Embryonic facial prominence (tissue), 1 donor: ENCODE results near the gene IQGAP1.
"Not testable (repeated sequence)": the region's sequence is repeated elsewhere in the genome, so short reads cannot be mapped to it uniquely, and the experiment has no call there.

Source experiments
- DNase-seq: peaks from one replicate; pipeline ENCODE4 v3.0.0-alpha.2; 2016; ENCODE audit errors: extremely low spot score

IQGAP1 gene

GRCh38 chr15:90376789-90377188, 11.3 kb upstream of the IQGAP1 start:
- no peak for DNase-seq

GRCh38 chr15:90379263-90379662, 8.8 kb upstream of the IQGAP1 start:
- DNase-seq, result no peak

GRCh38 chr15:90381515-90381914, 6.5 kb upstream of the IQGAP1 start:
- no peak for DNase-seq

DNA sequence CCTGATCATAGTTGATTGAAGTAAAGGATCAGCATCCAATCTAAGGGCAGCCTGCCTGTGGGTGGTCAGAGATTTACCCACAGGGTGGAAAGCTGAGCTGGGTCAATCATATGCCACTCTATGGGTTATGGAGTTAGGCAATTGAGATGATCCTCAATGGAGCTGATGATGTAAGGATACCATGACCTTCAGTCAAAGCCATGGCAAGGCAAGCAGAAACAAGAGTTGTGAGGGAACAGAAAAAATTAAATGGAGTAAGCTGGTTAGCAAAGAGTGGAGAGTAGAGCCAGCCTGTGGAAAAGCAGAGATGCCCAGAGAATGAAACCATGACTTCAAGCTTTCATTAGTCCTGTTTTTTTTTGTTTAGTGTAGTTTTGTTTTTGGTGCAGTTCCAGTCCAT, 5.7 kb upstream of the IQGAP1 start:
- no peak for DNase-seq

GRCh38 chr15:90386221-90386620, 1.8 kb upstream of the IQGAP1 start:
- DNase-seq, result no peak

DNA sequence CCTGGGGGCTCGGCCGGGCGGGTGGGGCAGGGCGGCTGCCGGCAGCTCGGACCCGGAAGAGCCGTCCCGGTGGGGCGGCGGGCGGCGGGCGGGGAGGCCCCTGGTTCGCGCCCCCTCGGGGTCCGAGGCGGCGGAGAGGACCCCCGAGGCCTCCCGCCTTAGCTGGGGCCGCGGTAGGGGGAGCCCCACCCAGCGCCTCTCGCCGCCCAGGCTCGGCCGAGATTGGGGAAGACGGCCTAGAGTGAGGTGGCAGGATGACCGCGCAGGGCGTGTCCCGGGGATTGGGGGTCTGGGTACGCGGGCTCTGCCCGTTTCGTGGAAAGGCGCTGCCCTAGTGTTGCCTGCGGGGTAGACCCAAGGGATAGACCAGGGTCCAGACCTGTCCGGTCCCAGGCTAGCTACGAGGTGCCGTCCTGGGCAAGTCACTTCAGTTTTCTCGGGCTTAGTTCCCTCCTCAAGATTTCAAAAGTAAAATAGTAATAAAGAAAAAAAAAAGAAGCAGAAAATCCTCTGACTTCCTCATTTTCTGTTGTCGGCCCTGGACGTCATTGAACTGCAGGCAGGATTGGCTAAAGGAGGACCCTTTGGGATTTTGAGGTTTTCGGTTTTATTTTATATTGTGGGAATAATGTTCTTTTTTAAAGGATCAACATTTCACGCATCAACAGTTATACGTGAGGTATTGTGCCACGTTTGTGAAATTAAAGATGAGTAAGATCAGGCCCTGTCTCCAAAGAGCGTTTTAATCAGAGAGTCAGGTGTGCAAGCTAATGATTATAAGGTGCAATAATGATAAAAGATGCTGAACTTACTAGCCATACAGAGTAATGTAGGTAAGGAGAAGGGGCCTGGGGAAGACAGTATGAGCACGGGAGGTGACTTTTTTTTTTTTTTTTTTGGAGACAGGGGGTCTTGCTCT, 679 bp downstream of the IQGAP1 start:
- no peak for DNase-seq

GRCh38 chr15:90389513-90389912, 1.5 kb downstream of the IQGAP1 start:
- no peak for DNase-seq

GRCh38 chr15:90393040-90393439, 5.0 kb downstream of the IQGAP1 start:
- no peak for DNase-seq

- no peak for DNase-seq
These were observed 6.0 kb downstream of the IQGAP1 start for GRCh38 chr15:90394074-90394473.

GRCh38 chr15:90394748-90395442, 6.9 kb downstream of the IQGAP1 start:
- no peak for DNase-seq

DNA sequence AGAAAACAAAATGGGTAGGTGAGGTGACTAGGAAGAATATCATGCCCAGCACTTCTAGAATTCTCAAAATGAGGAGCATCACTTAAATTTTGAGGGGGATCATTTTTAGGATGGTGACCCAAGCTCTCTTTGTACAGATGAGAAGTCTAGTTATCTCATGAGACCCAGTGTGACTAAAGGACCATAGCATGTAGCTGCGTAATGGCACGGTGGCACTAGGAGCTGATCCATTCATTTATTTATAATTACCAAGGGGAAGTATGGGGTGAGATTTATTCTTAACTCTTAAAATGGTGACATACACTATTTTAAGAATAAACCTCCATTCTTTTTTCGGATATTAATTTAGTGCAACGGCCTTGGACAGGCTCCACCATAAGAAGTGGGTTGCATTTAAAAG, 8.3 kb downstream of the IQGAP1 start:
- DNase-seq, result no peak

GRCh38 chr15:90400005-90400758, 12.1 kb downstream of the IQGAP1 start:
- DNase-seq, result no peak

DNA sequence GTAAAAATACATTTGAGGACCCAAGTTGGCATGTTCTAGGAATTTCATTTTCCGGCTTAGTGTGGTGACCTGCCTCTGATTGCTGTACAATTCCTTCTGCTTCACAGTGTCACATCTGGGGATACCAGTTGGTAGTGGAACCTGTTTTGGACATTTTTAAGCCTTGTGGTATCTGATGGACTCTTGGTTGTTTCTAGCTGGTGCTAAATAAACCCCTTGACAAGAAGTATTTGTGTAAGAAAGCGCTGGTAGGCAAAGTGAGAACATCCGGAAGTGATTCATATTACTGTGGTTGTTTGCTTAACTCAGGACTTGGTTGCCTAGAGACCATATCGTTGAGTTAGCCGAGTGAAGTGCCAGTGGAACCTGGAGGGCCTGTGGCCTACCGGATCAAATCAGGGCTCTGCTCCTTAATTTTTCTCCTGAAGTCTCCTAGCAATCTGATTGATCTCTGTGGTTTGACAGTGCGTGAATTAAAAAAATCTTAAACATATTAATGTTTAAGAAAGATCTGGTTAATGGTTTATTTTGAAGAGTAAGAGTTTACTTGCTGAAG, 12.8 kb downstream of the IQGAP1 start:
- DNase-seq, result peak; percentile 85

DNA sequence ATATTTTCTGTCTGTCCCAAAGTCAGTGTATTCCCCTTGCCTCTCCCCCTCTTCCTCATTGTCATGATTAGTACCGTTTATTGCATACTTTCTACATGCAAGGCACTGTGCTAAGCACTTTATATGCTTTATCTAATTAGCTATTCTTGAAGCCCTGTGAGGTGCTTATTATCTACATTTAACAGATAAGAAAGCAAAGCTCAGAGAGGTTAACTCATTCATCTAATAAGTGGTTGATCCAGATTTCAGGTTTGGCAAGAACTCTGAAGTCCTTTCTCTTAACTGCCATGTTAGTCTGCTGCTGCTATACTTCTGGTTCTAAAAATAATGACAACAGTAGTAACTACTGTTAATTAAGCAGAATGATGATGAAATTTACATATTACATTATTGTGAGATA, 13.5 kb downstream of the IQGAP1 start:
- DNase-seq, result no peak

DNA sequence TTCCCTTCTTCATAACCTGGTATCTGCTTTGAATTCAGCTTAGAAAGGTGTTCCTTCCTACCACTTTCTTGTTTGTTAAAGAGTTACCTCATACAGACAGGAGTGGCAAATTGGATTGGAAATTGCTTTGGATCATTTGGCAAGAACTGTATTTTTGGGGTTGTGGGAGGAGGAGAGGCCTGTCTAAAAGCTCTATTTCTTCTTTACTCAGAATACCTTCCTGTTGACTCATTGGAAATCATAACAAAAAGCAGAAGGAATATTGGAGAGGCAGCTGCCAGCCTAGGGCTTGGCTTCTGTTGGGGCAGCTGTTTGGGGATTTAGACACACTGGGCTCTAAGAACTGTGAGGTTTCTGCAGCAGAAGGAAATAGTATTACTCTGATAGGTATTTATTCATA, 14.2 kb downstream of the IQGAP1 start:
- peak; percentile 51 for DNase-seq

DNA sequence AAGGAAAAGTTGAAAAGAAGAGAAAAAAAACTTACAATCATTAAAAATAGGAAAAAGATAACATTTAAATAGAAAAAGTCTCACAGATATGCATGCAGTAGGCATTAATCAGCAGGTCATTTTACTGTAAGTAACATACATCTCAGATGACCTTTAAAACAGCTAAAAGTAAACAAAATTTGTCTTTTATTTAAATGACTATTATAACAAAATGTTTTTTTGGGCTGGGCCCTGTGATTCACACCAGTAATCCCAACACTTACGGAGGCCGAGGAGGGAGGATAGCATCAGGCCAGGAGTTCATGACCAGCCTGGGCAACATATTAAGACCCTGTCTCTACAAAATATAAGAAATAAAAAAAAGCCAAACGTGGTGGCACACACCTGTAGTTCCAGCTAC, 14.7 kb downstream of the IQGAP1 start:
- DNase-seq, result no peak

DNA sequence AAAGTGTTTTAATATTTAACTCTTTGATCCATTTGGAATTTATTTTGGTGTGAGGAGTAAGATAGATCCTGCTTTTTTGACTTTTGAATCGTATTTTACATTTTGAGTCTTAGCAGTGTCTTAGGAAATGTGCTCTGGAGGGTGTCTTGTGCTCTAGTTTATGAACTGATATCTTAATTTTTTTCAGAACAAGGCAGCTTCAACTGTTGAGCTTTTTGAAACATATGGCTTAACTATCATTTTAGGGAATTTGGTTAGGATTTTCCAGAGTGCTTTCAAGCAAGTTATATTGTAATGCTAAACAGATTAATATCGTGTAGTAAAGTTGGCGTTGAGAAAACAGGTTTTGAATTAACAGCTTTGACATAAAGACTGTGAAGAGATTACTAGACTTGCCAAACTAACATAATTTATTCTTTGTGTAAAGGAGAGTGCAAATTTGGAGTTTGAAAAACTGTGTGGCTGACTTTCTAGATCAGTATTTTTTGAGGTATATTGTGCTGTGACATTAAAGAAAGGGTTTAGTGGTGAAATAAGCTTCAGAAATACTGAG, 17.1 kb downstream of the IQGAP1 start:
- no peak for DNase-seq

- no peak for DNase-seq
These were observed 19.3 kb downstream of the IQGAP1 start for GRCh38 chr15:90407336-90407735.

GRCh38 chr15:90407871-90408317, 19.9 kb downstream of the IQGAP1 start:
- DNase-seq, result no peak

DNA sequence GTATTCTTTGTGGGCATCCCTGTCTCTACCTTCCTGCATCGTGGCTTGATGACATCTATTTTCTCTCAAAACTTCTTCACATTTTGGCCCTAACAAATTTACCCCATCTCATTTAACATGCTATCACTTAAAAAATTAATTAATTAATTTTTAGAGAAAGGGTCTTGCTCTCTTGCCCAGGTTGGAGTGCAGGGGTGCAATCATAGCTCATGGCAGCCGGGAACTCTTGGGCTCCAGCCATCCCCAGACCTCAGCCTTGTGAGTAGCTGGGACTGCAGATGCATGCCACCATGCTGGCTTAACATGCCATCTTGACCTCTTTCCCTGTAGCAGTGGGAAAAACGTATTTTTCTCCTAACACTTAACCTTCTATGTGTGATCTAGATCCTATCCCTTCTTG, 20.6 kb downstream of the IQGAP1 start:
- DNase-seq, result no peak

DNA sequence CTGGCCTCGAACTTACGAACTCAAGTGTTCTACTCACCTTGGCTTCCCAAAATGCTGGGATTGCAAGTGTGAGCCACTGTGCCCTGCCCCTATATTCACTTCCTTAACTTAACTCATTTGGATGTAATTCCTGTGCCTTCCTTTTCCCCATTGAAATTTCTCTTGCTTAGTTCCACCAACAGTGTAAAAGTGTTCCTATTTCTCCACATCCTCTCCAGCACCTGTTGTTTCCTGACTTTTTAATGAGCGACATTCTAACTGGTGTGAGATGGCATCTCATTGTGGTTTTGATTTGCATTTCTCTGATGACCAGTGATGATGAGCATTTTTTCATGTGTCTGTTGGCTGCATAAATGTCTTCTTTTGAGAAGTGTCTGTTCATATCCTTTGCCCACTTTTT, 21.5 kb downstream of the IQGAP1 start:
- not testable (repeated sequence) for DNase-seq

GRCh38 chr15:90410316-90410715, 22.3 kb downstream of the IQGAP1 start:
- not testable (repeated sequence) for DNase-seq
